Osteocyte (in vitro differentiated cells): ENCODE results near the gene PSKH1. TPM values are rescaled to one million over a fixed set of nuclear protein-coding genes. Genes with fewer than 3 reads are reported as not detected.
A peak's percentile ranks its signal among the peaks of the same experiment; 100 is the strongest.

Experiments used
- DNase-seq: peaks from one replicate; pipeline ENCODE4 v3.0.0; 2021; ENCODE audit warnings: mixed read lengths; ENCODE audit not compliant: unreplicated experiment; ENCODE audit errors: extremely low spot score
- H3K27ac Mint-ChIP-seq: one replicate; pipeline ENCODE4 v1.8.0; 2021; ENCODE audit warnings: mild to moderate bottlenecking, mixed read lengths; ENCODE audit not compliant: unreplicated experiment
- H3K27me3 Mint-ChIP-seq: one replicate; pipeline ENCODE4 v1.8.0; 2021; ENCODE audit warnings: mixed read lengths; ENCODE audit not compliant: unreplicated experiment
- H3K36me3 Mint-ChIP-seq: one replicate; pipeline ENCODE4 v1.8.0; 2021; ENCODE audit warnings: mixed read lengths; ENCODE audit not compliant: unreplicated experiment
- H3K4me1 Mint-ChIP-seq: one replicate; pipeline ENCODE4 v1.8.0; 2021; ENCODE audit warnings: mixed read lengths; ENCODE audit not compliant: unreplicated experiment
- H3K4me3 Mint-ChIP-seq: one replicate; pipeline ENCODE4 v1.8.0; 2021; ENCODE audit warnings: mild to moderate bottlenecking, moderate library complexity, mixed read lengths; ENCODE audit not compliant: unreplicated experiment
- H3K9me3 Mint-ChIP-seq: one replicate; pipeline ENCODE4 v1.8.0; 2021; ENCODE audit warnings: mixed read lengths; ENCODE audit not compliant: unreplicated experiment
- CTCF ChIP-seq: fragments of 200-600 bp; sonication (generic); IDR thresholded peaks from 2 replicates; pipeline ENCODE4 v1.5.0; 2021; ENCODE audit warnings: antibody characterized with exemption, mild to moderate bottlenecking, moderate library complexity
- total RNA-seq: library from RNA; stranded (reverse); gene quantifications from 2 replicates; pipeline ENCODE4 v1.2.1, GENCODE V29; 2021

PSKH1 gene
- total RNA-seq, 1 donor from 2014 or later = 45.5 TPM

GRCh38 chr16:67928561-67929364, 35.7 kb downstream of the PSKH1 start:
- peak; percentile 87 for TF ChIP-seq CTCF
- peaks cover 4% of the 10 kb centered on the region for H3K36me3 Mint-ChIP-seq
- no peaks in the 10 kb centered on the region for H3K27me3 Mint-ChIP-seq
- H3K4me3 Mint-ChIP-seq = no peak overlapping the region
- H3K27ac Mint-ChIP-seq = no peak overlapping the region
- peaks cover 11% of the 10 kb centered on the region for H3K4me1 Mint-ChIP-seq
- DNase-seq = no peak
- no peaks in the 10 kb centered on the region for H3K9me3 Mint-ChIP-seq

- Mint-ChIP-seq H3K4me3 (no peak overlapping the region), H3K27ac (no peak overlapping the region), H3K36me3 (peaks cover 4% of the 10 kb centered on the region), H3K4me1 (peaks cover 18% of the 10 kb centered on the region), H3K27me3 (no peaks in the 10 kb centered on the region), H3K9me3 (no peaks in the 10 kb centered on the region)
- no peak for TF ChIP-seq CTCF
- DNase-seq = no peak
These were observed 37.1 kb downstream of the PSKH1 start for GRCh38 chr16:67930191-67930590.

DNA sequence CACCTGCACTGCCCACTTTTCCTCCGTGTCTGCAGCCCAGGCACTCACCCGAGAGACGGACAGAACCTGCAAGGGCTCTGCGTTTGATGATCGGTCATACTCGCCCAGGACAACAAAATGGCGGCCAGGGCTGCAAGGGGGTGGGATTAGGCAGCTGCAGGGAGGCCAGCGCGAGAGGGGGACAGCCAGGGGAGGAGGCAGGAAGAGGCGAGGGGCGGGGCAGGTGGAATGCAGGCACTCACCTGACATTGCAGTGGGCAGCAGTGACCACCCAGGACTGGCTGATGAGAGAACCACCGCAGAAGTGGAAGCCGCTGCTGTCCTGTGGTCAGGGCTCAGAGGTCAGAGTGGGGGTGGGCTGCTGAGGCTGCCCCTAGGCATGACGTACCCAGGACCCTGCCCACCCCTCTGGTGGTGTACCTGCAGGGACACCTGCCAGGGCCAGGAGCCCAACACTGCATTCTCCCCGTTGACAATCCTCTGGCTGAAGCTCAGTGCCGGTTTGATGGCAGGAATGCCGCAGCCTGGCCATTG, 37.7 kb downstream of the PSKH1 start:
- Mint-ChIP-seq H3K27ac (no peak overlapping the region), H3K36me3 (peaks cover 4% of the 10 kb centered on the region), H3K9me3 (no peaks in the 10 kb centered on the region), H3K4me1 (peaks cover 19% of the 10 kb centered on the region), H3K4me3 (no peak overlapping the region), H3K27me3 (no peaks in the 10 kb centered on the region)
- DNase-seq = no peak
- no peak for TF ChIP-seq CTCF

GRCh38 chr16:67931712-67932461, 38.8 kb downstream of the PSKH1 start, which contains the start of gene CTRL:
TSS of gene CTRL (minus strand) at chr16:67931862. CDS start at chr16:67931852, 10 bp downstream.
- DNase-seq = no peak
- H3K4me1 Mint-ChIP-seq = peaks cover 12% of the 10 kb centered on the region
- no peaks in the 10 kb centered on the region for H3K9me3 Mint-ChIP-seq
- peak; percentile 11 for TF ChIP-seq CTCF
- no peaks in the 10 kb centered on the region for H3K27me3 Mint-ChIP-seq
- no peak within 1 kb of the TSS for H3K4me3 Mint-ChIP-seq
- H3K36me3 Mint-ChIP-seq = peaks cover 4% of the 10 kb centered on the region
- H3K27ac Mint-ChIP-seq = no peak within 1 kb of the TSS

DNA sequence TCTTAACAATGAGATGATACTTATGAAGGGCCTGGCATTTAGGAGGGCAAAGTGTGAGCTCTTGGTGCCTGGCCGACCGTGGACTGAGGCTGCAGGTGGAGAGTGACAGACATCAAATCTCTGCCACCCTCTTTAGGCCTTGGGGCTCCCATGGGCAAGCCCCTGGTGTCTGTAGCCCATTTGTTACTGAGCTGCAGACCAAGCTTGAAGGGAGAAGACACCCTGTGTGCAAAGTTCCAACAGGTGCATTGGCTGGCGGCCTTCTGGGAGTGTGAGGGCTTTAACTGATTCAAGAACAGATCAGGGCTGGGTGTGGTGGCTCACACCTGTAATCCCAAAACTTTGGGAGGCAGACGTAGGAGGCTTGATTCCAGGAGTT, 39.4 kb downstream of the PSKH1 start:
- Mint-ChIP-seq H3K4me3 (no peak overlapping the region), H3K36me3 (peaks cover 4% of the 10 kb centered on the region), H3K9me3 (no peaks in the 10 kb centered on the region), H3K27me3 (no peaks in the 10 kb centered on the region), H3K27ac (no peak overlapping the region), H3K4me1 (peaks cover 18% of the 10 kb centered on the region)
- TF ChIP-seq CTCF = no peak
- no peak for DNase-seq
